BE2C (cell line): ENCODE results near the gene POLR2I.

Experiments
- DNase-seq: peaks from one replicate; pipeline ENCODE4 v3.0.0-alpha.2; 2020
- H3K27me3 ChIP-seq: fragments of 250-450 bp; sonication (Bioruptor Pico); 2 replicates; pipeline ENCODE4 v1.5.1; 2020; ENCODE audit warnings: mild to moderate bottlenecking
- H3K36me3 ChIP-seq: fragments of 250-450 bp; sonication (Bioruptor Pico); 2 replicates; pipeline ENCODE4 v1.5.1; 2020; ENCODE audit warnings: mild to moderate bottlenecking
- H3K4me1 ChIP-seq: fragments of 250-450 bp; sonication (Bioruptor Pico); 2 replicates; pipeline ENCODE4 v1.5.1; 2020
- H3K4me3 ChIP-seq: 2 replicates; pipeline ENCODE4 v1.5.1; 2011; ENCODE audit warnings: low read depth, low read length
- H3K9me3 ChIP-seq: fragments of 250-450 bp; sonication (Bioruptor Pico); 2 replicates; pipeline ENCODE4 v1.5.1; 2020
- TF ChIP-seq, protein P1 (sequence below): IDR thresholded peaks from 2 replicates; pipeline ENCODE4 v1.5.1; 2012; ENCODE audit warnings: mild to moderate bottlenecking, low read depth, low read length

The POLR2I gene

DNA sequence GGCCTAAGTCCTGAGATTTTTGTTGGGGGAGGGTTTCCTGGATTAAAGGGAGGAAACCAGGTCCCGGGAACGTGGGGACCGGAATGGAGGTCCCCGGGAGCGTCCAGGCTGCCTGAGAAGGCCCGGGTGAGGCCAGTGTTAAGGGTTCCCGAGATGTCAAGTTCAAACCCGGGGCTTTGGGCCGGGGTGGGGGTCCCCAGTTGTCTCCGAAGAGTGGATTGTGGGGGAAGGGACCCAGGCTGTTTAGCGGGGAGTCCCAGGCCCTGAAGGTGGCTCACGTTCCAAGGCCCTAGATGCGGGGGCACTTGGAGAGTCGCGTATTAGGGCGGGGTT lies 37.3 kb upstream of the POLR2I start:
- DNase-seq = no peak
- no peaks in the 10 kb centered on the region; the same call in 1 of the 2 replicates for H3K4me1 ChIP-seq
- TF ChIP-seq, protein P1, sequence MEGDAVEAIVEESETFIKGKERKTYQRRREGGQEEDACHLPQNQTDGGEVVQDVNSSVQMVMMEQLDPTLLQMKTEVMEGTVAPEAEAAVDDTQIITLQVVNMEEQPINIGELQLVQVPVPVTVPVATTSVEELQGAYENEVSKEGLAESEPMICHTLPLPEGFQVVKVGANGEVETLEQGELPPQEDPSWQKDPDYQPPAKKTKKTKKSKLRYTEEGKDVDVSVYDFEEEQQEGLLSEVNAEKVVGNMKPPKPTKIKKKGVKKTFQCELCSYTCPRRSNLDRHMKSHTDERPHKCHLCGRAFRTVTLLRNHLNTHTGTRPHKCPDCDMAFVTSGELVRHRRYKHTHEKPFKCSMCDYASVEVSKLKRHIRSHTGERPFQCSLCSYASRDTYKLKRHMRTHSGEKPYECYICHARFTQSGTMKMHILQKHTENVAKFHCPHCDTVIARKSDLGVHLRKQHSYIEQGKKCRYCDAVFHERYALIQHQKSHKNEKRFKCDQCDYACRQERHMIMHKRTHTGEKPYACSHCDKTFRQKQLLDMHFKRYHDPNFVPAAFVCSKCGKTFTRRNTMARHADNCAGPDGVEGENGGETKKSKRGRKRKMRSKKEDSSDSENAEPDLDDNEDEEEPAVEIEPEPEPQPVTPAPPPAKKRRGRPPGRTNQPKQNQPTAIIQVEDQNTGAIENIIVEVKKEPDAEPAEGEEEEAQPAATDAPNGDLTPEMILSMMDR = no peak
- no peak overlapping the region for H3K4me3 ChIP-seq
- H3K27me3 ChIP-seq = no peaks in the 10 kb centered on the region
- H3K36me3 ChIP-seq = peaks cover 33% of the 10 kb centered on the region
- H3K9me3 ChIP-seq = no peaks in the 10 kb centered on the region

DNA sequence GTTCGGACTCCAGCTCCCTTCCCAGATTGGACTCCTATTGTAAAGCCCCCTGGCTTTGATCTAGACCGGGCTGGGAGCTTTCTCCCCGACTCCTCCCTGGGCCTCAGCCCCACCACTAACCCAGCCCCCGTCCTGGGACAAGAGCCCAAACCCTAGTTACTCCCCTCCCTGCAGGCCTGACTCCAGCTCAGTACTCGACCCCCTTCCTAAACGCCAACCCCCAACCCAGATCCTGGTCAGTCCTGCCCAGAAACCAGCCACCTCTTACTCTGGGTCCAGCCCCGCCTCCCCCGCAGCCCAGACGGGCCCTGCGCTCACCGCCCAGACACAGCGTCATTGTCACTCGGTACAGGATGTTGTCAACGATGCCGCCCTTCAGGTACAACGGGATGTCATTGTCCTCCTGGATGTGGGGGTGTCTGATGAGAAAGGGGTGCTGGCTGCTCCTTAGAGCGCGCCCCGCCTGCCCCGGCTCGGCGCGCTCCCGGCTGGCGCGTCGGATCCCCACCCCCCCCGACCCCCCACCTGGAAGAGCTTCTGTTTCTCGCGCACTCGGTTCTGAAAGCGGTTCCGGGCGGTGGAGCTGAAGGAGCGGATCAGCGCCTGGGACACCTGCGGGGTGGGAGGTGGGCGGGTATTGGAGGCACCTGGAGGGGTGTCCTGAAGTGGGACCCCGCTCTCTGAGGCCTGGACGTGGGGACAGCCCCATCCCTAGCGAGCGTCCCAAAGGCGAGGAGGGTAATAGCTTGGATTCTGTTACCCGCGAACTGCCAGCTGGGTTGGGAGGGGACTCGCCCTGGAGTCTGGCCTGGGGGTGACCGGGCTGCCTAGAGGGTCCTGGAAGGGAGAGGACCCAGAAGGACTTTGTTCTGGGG lies 36.7 kb upstream of the POLR2I start:
- TF ChIP-seq, protein P1 = no peak
- Histone ChIP-seq H3K27me3 (no peaks in the 10 kb centered on the region), H3K36me3 (peaks cover 39% of the 10 kb centered on the region), H3K4me1 (no peaks in the 10 kb centered on the region; the same call in 1 of the 2 replicates), H3K9me3 (no peaks in the 10 kb centered on the region), H3K4me3 (no peak overlapping the region)
- no peak for DNase-seq

DNA sequence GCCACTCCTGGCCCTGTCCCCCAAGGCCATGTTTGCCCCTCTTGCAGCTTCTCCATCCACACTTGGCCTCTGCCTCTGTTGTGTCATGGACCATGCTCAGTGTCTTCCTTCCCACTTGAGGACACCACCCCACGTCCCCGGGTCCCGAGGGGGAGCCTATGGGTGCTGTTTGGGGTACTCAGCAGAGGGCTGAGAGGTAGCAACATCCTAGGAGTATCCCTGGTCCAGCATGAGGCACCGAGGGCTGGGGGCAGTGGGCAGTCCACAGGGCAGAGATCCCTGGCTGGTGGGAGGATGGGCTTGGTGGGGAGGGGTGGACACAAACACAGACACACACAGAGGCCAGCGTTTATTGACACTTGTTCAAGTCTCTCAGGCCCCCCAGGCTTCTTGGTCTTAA lies 35.9 kb upstream of the POLR2I start:
- Histone ChIP-seq H3K9me3 (no peaks in the 10 kb centered on the region), H3K36me3 (peaks cover 47% of the 10 kb centered on the region), H3K4me3 (no peak overlapping the region), H3K4me1 (no peaks in the 10 kb centered on the region; the same call in 1 of the 2 replicates), H3K27me3 (no peaks in the 10 kb centered on the region)
- no peak for DNase-seq
- TF ChIP-seq, protein P1 = no peak

DNA sequence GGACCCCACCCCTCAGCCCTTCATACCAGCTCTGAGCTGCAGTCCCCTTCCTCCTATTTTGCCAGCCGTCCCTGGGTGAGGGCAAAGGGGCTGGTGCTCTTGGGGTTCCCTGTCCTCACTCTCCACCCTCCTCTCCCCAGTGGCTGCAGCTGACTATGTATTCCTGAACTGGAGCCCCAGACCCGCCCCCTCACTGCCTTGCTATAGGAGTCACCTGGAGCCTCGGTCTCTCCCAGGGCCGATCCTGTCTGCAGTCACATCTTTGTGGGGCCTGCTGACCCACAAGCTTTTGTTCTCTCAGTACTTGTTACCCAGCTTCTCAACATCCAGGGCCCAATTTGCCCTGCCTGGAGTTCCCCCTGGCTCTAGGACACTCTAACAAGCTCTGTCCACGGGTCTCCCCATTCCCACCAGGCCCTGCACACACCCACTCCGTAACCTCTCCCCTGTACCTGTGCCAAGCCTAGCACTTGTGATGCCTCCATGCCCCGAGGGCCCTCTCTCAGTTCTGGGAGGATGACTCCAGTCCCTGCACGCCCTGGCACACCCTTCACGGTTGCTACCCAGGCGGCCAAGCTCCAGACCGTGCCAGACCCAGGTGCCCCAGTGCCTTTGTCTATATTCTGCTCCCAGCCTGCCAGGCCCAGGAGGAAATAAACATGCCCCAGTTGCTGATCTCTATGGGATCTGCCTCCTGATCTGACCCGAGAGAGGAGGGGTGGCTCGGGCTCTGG lies 35.2 kb upstream of the POLR2I start:
- no peaks in the 10 kb centered on the region; the same call in 1 of the 2 replicates for H3K4me1 ChIP-seq
- no peak for DNase-seq
- H3K9me3 ChIP-seq = no peaks in the 10 kb centered on the region
- peaks cover 53% of the 10 kb centered on the region for H3K36me3 ChIP-seq
- TF ChIP-seq, protein P1 = no peak
- H3K27me3 ChIP-seq = no peaks in the 10 kb centered on the region
- H3K4me3 ChIP-seq = no peak overlapping the region

DNA sequence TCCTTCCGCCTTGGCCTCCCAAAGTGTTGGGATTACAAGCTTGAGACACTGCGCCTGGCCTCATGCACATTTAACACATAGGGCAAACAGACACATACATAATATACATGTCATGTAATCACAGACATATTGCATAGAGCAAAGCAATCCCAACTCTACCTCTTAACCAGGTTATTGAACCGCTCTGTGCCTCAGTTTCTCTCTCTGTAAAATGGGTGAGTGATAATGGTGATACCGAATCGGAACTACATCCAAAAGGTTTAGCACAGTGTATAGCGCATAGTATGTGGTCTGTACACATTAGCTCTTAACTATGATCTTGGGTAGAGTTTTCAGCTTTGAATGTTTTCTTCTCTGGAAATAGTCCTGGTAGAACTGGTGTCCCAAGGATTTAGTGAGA lies 29.9 kb upstream of the POLR2I start:
- Histone ChIP-seq H3K4me3 (no peak overlapping the region), H3K27me3 (no peaks in the 10 kb centered on the region), H3K4me1 (no peaks in the 10 kb centered on the region), H3K36me3 (peaks cover 53% of the 10 kb centered on the region), H3K9me3 (no peaks in the 10 kb centered on the region)
- no peak for DNase-seq
- TF ChIP-seq, protein P1 = no peak

DNA sequence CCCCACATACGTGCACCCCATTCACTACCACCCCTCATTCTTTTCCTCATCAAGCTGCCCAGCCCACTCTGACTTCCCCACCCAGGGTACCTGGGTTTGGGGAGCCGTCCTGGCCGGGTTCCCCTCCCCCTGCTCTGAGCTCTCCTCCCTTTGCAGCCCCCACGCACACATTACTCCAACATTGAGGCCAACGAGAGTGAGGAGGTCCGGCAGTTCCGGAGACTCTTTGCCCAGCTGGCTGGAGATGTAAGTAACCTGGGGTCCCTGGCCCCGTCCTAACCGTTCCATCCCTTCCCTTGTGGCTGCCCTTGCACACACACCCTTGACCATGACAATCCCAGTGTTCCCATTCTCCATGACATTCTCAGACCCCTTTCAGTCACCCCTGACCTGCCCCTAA lies 27.8 kb upstream of the POLR2I start:
- TF ChIP-seq, protein P1 = no peak
- no peak for DNase-seq
- no peak overlapping the region for H3K4me3 ChIP-seq
- no peaks in the 10 kb centered on the region for H3K4me1 ChIP-seq
- H3K27me3 ChIP-seq = no peaks in the 10 kb centered on the region
- H3K36me3 ChIP-seq = peaks cover 46% of the 10 kb centered on the region
- H3K9me3 ChIP-seq = no peaks in the 10 kb centered on the region
